ENCODE measurements around the gene FHL2. TPM values are rescaled to one million over a fixed set of nuclear protein-coding genes. Genes with fewer than 3 reads are reported as not detected.
A peak's percentile ranks its signal among the peaks of the same experiment; 100 is the strongest.

The FHL2 gene
- total and polyA plus RNA-seq, 2 donors (not counting 1 experiment from before 2014, with no cell fraction given) = not detected

DNA sequence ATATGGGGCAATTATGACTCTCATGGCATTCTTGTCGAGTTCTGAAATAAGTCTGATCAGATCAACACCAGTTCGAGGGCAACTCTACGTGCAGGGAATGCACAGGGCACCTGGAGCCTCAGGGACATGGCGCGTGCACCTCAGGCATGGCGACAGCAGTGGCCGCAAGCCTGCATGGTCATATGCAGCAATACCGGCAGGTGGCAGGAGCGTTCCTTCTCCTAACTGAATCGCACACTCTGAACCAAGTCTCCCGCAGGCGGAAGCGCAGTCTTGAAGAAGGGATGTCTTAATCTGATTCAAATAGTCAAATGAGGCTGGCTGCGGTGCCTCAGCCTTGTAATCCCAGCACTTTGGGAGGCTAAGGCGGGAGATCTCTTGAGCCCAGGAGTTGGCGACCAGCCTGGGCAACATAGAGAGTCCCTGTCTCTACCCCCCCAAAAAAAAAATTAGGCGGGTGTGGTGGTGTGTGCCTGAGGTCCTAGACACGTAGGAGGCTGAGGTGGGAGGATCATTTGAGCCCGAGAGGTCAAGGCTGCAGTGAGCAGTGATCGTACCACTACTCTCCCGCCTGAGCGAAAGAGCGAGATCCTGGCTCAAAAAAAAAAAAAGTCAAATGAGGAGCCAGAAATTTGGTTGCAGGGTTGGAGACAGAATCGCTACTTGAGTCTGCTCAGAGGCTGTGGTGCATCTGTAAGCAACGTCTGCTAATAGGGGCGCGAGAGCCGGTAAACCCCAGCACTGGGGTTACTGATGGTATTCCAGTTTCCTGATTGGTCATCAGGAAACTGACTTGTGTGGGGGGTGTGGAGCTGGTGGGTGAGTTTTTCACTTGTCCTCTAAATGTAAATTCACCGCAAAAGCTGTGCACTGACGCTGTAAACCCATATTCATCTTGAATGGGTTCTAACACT, 28.8 kb downstream of the FHL2 start:
- no peaks in the 10 kb centered on the region for H3K27me3 ChIP-seq (replicated peaks in 1 of 4; ENCODE audit: control extremely low read depth in 1 of 4, control insufficient read depth in 3 of 4, insufficient read depth in 4 of 4, low read length in 3 of 4)

More for the DNA sequence above, 28.8 kb downstream of the FHL2 start:
- H3K4me3 ChIP-seq (ENCODE audit: control extremely low read depth in 1 of 5, extremely low read depth in 1 of 5, insufficient read depth in 1 of 5, low read depth in 2 of 5, low read length in 4 of 5) = no peak overlapping the region
- ATAC-seq (ENCODE audit: low read depth) (peak; percentile 99), DNase-seq (peak; percentile 83)
- H3K79me2 ChIP-seq (ENCODE audit: control insufficient read depth, insufficient read depth, low read length) = no peaks in the 10 kb centered on the region
- no peak overlapping the region for H3K27ac ChIP-seq (ENCODE audit: low read length in 2 of 2)
- H3K4me1 Mint-ChIP-seq = peaks cover 4% of the 10 kb centered on the region
- H3K4me3 Mint-ChIP-seq = no peak overlapping the region
- no peak overlapping the region for H3K9ac ChIP-seq (ENCODE audit: low read length)
- POLR2A ChIA-PET = no interaction called here
- no peak overlapping the region for H3K27ac Mint-ChIP-seq
- H2AFZ ChIP-seq (ENCODE audit: insufficient read depth, low read depth, low read length, poor library complexity, severe bottlenecking) = peak overlapping the region; percentile 66
- H4K20me1 ChIP-seq (ENCODE audit: control insufficient read depth, insufficient read depth, low read length, poor library complexity, severe bottlenecking) = no peaks in the 10 kb centered on the region
- H3K27me3 Mint-ChIP-seq = no peaks in the 10 kb centered on the region
- CTCF ChIA-PET = interaction anchor here (0.7 to 2.5 kb wide), 8 partner anchors 148 to 1212 kb away, joined by 3 to 13 read pairs (median 4); no protein-coding TSS in a partner anchor
- H3K9me3 Mint-ChIP-seq (ENCODE audit: insufficient read depth) = no peaks in the 10 kb centered on the region
- no peaks in the 10 kb centered on the region for H3K9me3 ChIP-seq (ENCODE audit: control extremely low read depth in 1 of 3, control insufficient read depth in 2 of 3, insufficient read depth in 1 of 3, low read length in 2 of 3)
- intact Hi-C loops (cut with micrococcal nuclease) = loop anchor here (1.0 to 10.0 kb wide), 5 partner anchors 29 to 1173 kb away; partner anchors contain the start of gene FHL2
- H3K36me3 ChIP-seq (replicated peaks in 1 of 2; ENCODE audit: control extremely low read depth in 1 of 2, control insufficient read depth in 1 of 2, extremely low read depth in 1 of 2, insufficient read depth in 2 of 2, low read length in 1 of 2) = no peaks in the 10 kb centered on the region
- 50% methylated on average over 26 of the region's 30 CpGs for WGBS (ENCODE audit: insufficient coverage)
- peaks cover 0 to 3% of the 10 kb centered on the region in 2 donors for H3K4me1 ChIP-seq (ENCODE audit: control insufficient read depth in 2 of 2, insufficient read depth in 2 of 2, low read length in 2 of 2)
- TF ChIP-seq, protein P1, sequence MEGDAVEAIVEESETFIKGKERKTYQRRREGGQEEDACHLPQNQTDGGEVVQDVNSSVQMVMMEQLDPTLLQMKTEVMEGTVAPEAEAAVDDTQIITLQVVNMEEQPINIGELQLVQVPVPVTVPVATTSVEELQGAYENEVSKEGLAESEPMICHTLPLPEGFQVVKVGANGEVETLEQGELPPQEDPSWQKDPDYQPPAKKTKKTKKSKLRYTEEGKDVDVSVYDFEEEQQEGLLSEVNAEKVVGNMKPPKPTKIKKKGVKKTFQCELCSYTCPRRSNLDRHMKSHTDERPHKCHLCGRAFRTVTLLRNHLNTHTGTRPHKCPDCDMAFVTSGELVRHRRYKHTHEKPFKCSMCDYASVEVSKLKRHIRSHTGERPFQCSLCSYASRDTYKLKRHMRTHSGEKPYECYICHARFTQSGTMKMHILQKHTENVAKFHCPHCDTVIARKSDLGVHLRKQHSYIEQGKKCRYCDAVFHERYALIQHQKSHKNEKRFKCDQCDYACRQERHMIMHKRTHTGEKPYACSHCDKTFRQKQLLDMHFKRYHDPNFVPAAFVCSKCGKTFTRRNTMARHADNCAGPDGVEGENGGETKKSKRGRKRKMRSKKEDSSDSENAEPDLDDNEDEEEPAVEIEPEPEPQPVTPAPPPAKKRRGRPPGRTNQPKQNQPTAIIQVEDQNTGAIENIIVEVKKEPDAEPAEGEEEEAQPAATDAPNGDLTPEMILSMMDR (IDR thresholded peaks at IDR 0.05) = peak; percentile 89
- TF ChIP-seq EZH2 (IDR thresholded peaks at IDR 0.05; ENCODE audit: borderline replicate concordance, insufficient read depth, low read depth, low read length, poor library complexity, severe bottlenecking) = no peak
- peak overlapping the region; percentile 55 for H3K4me2 ChIP-seq (replicated peaks; ENCODE audit: low read depth, low read length, poor library complexity, severe bottlenecking)

Data from B cell (primary cell).